ENCODE measurements around the gene INHA.

Gene INHA

GRCh38 chr2:219613461-219614070, 41.5 kb downstream of the INHA start:
- no peak for DNase-seq

GRCh38 chr2:219614076-219614860, 42.2 kb downstream of the INHA start:
- no peak for DNase-seq

DNA sequence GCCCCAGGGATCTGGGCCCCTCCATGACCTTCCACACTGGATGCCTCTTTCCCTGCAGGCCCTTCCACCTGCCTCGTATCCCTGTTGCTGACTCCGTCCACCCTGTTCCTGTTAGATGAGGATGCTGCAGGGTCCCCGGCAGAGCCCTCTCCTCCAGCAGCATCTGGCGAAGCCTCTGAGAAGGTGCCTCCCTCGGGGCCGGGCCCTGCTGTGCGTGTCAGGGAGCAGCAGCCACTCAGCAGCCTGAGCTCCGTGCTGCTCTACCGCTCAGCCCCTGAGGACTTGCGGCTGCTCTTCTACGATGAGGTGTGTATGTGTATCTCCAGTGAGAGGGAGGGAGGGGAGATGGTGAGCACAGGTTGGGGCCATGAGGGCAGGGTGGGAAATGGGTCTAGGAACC, 42.9 kb downstream of the INHA start:
- no peak for DNase-seq

DNA sequence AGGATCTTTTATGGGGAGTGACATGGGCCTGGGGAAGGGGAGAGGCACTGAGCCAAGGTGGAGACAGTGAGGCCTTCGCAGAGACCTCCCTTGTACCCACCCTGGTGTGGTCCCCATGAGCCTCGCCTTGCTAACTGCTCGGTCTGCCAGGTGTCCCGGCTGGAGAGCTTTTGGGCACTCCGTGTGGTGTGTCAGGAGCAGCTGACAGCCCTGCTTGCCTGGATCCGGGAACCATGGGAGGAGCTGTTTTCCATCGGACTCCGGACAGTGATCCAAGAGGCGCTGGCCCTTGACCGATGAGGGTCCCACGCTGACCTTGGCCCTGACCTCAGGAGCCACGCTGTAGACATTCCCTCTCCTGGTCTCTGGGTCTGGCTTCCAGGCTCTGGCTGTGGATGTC, 43.8 kb downstream of the INHA start:
- no peak for DNase-seq

DNA sequence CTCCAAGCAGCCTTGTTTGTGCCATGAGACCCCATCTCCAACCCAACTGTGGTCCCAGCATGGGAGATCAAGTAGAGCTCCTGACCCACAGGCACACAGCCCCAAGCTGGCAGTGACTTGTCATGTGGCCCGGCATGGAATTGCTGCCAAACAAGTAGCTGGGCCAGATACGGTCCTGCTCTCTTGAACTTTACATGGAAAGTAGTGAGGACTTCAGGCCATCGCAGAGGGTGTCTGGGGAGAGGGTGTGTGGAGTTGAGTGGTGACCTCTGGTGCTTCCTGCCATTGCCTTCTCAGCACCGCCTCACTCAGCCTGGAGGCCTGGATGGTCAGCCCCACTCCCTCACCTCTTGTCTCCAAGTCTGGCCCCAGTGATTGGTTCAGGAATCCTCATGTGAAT, 44.4 kb downstream of the INHA start:
- no peak for DNase-seq

DNA sequence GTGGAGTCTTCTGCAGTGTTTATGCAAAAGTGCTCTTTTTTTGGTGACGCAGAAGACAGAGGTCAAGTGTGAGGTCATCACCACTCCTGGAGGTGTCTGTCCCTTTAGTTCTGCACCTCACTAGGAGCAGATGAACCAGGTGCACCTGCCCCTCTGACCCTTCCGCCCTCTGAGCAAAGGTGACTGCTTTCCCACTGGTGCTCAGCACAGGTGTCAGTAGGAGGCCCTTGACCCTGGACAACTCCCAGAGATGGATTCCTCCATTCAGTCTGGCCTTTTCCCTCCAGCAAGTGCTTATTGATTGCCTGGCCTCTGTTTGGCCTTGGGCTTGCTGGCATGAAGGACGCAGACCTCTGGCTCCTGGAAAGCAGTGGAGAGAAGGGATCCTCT, 46.6 kb downstream of the INHA start:
- no peak for DNase-seq

- no peak for DNase-seq
Observed at GRCh38 chr2:219619235-219619634, 47.1 kb downstream of the INHA start.

- no peak for DNase-seq
Observed at GRCh38 chr2:219620546-219620945, 48.4 kb downstream of the INHA start.

DNA sequence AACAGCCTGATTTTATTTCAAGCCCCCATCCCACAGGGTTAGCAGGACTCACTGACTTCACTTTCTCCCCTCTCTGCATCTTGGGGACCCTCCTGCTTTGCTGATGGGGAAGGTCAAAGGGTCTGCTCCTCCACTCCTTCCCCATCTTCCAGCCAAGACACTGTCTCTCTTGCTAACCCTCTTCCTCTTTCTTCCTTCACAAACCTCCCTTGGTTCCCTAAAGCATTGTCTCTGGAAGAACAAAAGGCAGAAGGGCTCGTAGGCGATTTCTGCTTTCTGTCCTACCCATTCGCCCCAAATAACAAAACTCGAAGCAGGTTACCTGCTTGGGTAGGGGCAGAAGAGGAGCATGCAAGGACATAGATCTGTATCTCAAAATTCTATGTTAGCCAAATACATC, 49.8 kb downstream of the INHA start:
- no peak for DNase-seq

DNA sequence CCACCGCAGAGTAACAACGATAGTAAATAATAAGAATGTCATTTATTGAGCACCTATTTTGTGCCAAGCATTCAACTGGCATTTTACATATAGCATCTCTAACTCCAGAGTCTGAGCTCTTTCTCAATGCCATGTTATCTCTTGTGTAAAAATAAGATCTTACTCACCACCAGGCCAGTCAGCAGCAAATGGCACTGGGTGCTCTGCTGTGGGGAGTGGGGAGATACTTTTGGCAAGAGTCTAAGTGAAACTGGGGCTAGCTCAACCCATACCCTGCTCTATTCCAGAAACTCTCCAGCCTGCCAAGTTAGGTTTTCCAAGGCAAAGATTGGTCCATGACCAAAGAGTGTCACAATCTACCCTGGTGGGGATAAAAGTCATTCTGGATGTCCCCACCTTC, 50.4 kb downstream of the INHA start:
- no peak for DNase-seq

GRCh38 chr2:219624565-219624964, 52.5 kb downstream of the INHA start:
- DNase-seq: no peak

GRCh38 chr2:219625179-219625578, 53.1 kb downstream of the INHA start:
- DNase-seq: no peak
